CD4-positive, CD25-positive, alpha-beta regulatory T cell (primary cell): ENCODE measurements around the gene CCDC50. TPM values are rescaled to one million over a fixed set of nuclear protein-coding genes. Genes with fewer than 3 reads are reported as not detected.

Source experiments
- ATAC-seq, 2 donors: fragments of 150-1000 bp; cut with Tn5 transposase; one replicate each; pipeline ENCODE4 v1.10.0; 2021; ENCODE audit warnings: low read depth in 2 of 2, moderate number of reproducible peaks in 2 of 2, moderate library complexity in 1 of 2
- DNase-seq, 3 donors: peaks; one replicate each; pipeline versions ENCODE4 v3.0.0 to v3.0.0-alpha.2; 2012 to 2022; ENCODE audit warnings: mixed read lengths in 1 of 3
- H3K27ac ChIP-seq: one replicate; pipeline ENCODE4 v1.7.0; 2013; ENCODE audit warnings: mild to moderate bottlenecking, low read length; ENCODE audit not compliant: insufficient read depth, poor library complexity, severe bottlenecking
- H3K27me3 ChIP-seq: one replicate; pipeline ENCODE4 v1.7.0; 2013; ENCODE audit warnings: low read length; ENCODE audit not compliant: control insufficient read depth, insufficient read depth
- H3K36me3 ChIP-seq: one replicate; pipeline ENCODE4 v1.7.0; 2013; ENCODE audit warnings: mild to moderate bottlenecking, low read length, moderate library complexity; ENCODE audit not compliant: control insufficient read depth, insufficient read depth
- H3K4me1 ChIP-seq: 2 replicates; pipeline ENCODE4 v1.7.0; 2013; ENCODE audit warnings: mild to moderate bottlenecking, low read length; ENCODE audit not compliant: insufficient read depth, control insufficient read depth, poor library complexity, severe bottlenecking
- H3K4me3 ChIP-seq: one replicate; pipeline ENCODE4 v1.7.0; 2013; ENCODE audit warnings: low read depth, mild to moderate bottlenecking, low read length, moderate library complexity
- H3K9me3 ChIP-seq, 2 experiments: 1 replicate in 1 of 2; 2 replicates in 1 of 2; pipeline ENCODE4 v1.7.0; 2013; ENCODE audit warnings: low read length in 2 of 2, mild to moderate bottlenecking in 1 of 2, moderate library complexity in 1 of 2; ENCODE audit not compliant: control insufficient read depth in 2 of 2
- H3K27ac Mint-ChIP-seq, 3 donors: one replicate each; pipeline ENCODE4 v1.8.0; 2020 to 2022; ENCODE audit warnings: mild to moderate bottlenecking in 3 of 3, mixed read lengths in 3 of 3, moderate library complexity in 2 of 3
- H3K27me3 Mint-ChIP-seq: one replicate; pipeline ENCODE4 v1.8.0; 2022; ENCODE audit warnings: mild to moderate bottlenecking, mixed read lengths
- H3K36me3 Mint-ChIP-seq: one replicate; pipeline ENCODE4 v1.8.0; 2020; ENCODE audit warnings: mixed read lengths
- H3K4me1 Mint-ChIP-seq, 4 donors: one replicate each; pipeline ENCODE4 v1.8.0; 2020 to 2022; ENCODE audit warnings: mixed read lengths in 4 of 4, mild to moderate bottlenecking in 1 of 4
- H3K4me3 Mint-ChIP-seq, 4 donors: one replicate each; pipeline ENCODE4 v1.8.0; 2020 to 2022; ENCODE audit warnings: mild to moderate bottlenecking in 4 of 4, mixed read lengths in 4 of 4, moderate library complexity in 3 of 4
- H3K9me3 Mint-ChIP-seq, 7 donors: one replicate each; pipeline ENCODE4 v1.8.0; 2020 to 2022; ENCODE audit warnings: mixed read lengths in 7 of 7, mild to moderate bottlenecking in 3 of 7, moderate library complexity in 2 of 7
- polyA plus RNA-seq, 4 donors: library from polyadenylated mRNA; unstranded; fragments of 300-500 nt; fragmentation: Illumina TruSeq; gene quantifications; one replicate each; pipeline ENCODE4 v1.2.3, GENCODE V29; 2021
- total RNA-seq: library from RNA; stranded (reverse); gene quantifications from one replicate; pipeline ENCODE4 v1.2.3, GENCODE V29; 2022

Gene CCDC50
- total and polyA plus RNA-seq, 5 donors from 2014 or later: 7.8 to 11.4 (median 9.4) TPM

DNA sequence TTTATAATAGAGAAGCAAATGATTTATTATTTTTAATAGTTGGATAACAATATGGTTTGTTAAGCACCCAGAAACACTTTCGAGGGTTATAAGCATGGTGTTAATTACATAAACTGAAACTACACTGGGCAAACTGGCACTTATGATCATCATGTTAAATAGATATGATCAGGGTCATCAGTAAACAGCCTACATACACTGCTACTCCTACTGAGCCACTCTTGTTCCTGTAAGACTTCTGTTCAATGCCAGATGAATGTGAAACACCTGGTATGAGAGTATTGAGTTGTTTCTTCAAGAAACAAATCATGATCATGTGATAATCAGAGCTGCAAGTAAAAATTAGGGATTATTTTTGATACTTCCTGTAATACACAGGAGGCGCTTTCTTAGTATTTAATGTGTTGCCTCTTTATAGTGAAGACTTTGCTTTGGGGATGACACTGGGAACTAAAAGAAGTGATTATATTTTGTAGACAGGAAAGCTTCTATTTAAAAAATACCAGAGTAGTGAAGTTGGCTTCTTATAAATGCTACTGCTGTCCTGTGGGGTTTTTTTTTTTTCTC is 33.4 kb downstream of the CCDC50 start:
- H3K9me3 ChIP-seq: no peaks in the 10 kb centered on the region
- Mint-ChIP-seq H3K9me3 (peaks cover 0 to 5% (median 0%) of the 10 kb centered on the region in 7 donors), H3K27me3 (no peaks in the 10 kb centered on the region), H3K4me1 (peaks cover 0 to 12% (median 4%) of the 10 kb centered on the region in 4 donors), H3K4me3 (no peak overlapping the region), H3K27ac (peak overlapping the region in 1 of 3 donors; percentile 39), H3K36me3 (peaks cover 14% of the 10 kb centered on the region)
- no peak overlapping the region for H3K4me3 ChIP-seq
- no peaks in the 10 kb centered on the region for H3K4me1 ChIP-seq
- no peak overlapping the region for H3K27ac ChIP-seq
- ATAC-seq (no peak), DNase-seq (no peak)
- peaks cover 7% of the 10 kb centered on the region for H3K36me3 ChIP-seq
- no peaks in the 10 kb centered on the region for H3K27me3 ChIP-seq

DNA sequence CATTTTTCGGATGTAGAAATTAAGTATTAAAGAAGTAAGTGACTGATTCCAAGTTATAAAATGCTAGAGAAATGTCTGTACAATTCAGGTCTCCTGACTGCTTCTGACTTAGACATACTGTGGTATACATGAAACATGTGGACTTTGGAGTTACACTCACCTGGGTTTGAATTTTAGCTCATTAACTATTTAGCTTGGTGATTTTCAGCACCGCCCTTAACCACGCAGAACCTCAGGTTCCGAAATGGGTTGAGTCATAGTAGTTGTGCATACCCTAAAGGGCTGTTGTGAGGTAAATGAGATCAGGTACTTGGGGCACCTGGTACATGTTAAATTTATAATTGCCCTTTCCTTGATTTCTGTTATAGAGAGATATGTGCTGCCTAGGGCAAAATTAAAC is 34.0 kb downstream of the CCDC50 start:
- Histone ChIP-seq H3K36me3 (peaks cover 7% of the 10 kb centered on the region), H3K9me3 (no peaks in the 10 kb centered on the region), H3K27ac (no peak overlapping the region), H3K4me1 (no peaks in the 10 kb centered on the region), H3K4me3 (no peak overlapping the region), H3K27me3 (no peaks in the 10 kb centered on the region)
- Mint-ChIP-seq H3K9me3 (peaks cover 0 to 5% (median 0%) of the 10 kb centered on the region in 7 donors), H3K27ac (no peak overlapping the region), H3K4me1 (peaks cover 0 to 10% (median 2%) of the 10 kb centered on the region in 4 donors), H3K36me3 (peaks cover 14% of the 10 kb centered on the region), H3K27me3 (no peaks in the 10 kb centered on the region), H3K4me3 (no peak overlapping the region)
- no peak for ATAC-seq
- no peak for DNase-seq

GRCh38 chr3:191366675-191367074 is 37.5 kb downstream of the CCDC50 start:
- peaks cover 0 to 3% (median 0%) of the 10 kb centered on the region in 4 donors for H3K4me1 Mint-ChIP-seq
- H3K36me3 Mint-ChIP-seq: peaks cover 10% of the 10 kb centered on the region
- H3K9me3 Mint-ChIP-seq: peaks cover 0 to 2% (median 0%) of the 10 kb centered on the region in 7 donors
- H3K4me3 ChIP-seq: no peak overlapping the region
- ATAC-seq: no peak
- no peak overlapping the region for H3K27ac ChIP-seq
- H3K4me1 ChIP-seq: no peaks in the 10 kb centered on the region
- H3K9me3 ChIP-seq: no peaks in the 10 kb centered on the region
- no peak overlapping the region for H3K27ac Mint-ChIP-seq
- DNase-seq: no peak
- H3K4me3 Mint-ChIP-seq: no peak overlapping the region
- H3K27me3 ChIP-seq: no peaks in the 10 kb centered on the region
- peaks cover 3% of the 10 kb centered on the region for H3K36me3 ChIP-seq
- no peaks in the 10 kb centered on the region for H3K27me3 Mint-ChIP-seq

DNA sequence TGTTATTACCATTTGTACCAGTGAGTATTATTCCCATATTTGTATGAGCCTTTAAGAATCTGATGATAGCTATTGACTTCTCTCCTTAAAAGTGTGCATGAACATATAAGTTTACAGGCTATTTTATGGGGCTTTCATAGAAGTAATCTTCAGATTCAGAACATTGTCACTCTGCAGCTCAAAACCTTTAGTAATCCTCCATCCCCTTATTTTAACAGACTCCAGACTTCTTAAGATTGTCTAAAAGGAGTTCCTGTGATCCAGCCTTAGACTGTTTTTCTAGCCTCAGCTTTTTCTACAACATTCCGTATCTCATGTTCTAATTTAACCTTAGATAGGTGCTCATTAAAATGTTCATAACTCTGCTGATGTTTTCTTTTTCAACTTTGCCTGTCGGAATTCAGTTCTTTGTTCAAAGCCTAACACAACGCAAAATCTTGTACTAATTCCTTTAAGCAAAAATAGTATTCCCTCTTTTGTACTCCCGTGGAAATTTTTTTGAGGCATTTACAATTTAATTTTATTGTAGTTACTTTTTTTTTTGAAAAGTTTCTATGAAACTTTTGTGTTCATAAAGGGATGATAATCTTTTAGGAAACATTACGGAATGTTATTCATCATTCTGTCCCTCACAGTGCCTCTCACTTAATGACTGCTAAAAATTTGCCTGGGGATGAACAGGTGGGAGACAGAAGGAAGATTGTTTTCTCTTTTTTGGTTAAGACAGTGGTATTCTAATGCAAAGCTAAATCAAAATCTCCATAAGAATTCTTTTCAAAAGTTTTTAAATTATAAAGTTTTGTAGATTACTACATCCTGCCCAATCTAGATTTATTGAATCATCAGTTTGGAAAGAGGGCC is 39.8 kb downstream of the CCDC50 start:
- Histone ChIP-seq H3K27me3 (no peaks in the 10 kb centered on the region), H3K36me3 (no peaks in the 10 kb centered on the region), H3K27ac (no peak overlapping the region), H3K9me3 (no peaks in the 10 kb centered on the region), H3K4me1 (no peaks in the 10 kb centered on the region), H3K4me3 (no peak overlapping the region)
- H3K4me1 Mint-ChIP-seq: peaks cover 0 to 9% (median 1%) of the 10 kb centered on the region in 4 donors
- H3K27me3 Mint-ChIP-seq: no peaks in the 10 kb centered on the region
- no peak for DNase-seq
- no peak overlapping the region for H3K27ac Mint-ChIP-seq
- no peak for ATAC-seq
- peaks cover 0 to 2% (median 0%) of the 10 kb centered on the region in 7 donors for H3K9me3 Mint-ChIP-seq
- H3K36me3 Mint-ChIP-seq: peaks cover 8% of the 10 kb centered on the region
- H3K4me3 Mint-ChIP-seq: no peak overlapping the region

DNA sequence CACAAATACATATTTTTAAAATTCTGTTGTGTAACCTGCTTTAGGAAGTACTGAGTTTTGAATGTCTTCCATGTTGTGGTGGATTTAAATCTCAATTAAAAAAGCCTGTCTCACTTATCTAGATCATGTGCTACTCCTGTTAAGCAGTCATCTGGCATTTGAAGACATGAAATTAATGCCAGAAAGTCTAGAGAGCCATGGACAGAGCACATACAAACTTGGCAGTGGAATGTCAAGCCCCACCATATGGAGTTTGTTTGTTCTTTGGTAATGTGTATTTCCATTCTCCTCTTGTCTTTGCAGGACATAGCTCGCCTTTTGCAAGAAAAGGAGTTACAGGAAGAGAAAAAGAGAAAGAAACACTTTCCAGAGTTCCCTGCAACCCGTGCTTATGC is 40.4 kb downstream of the CCDC50 start:
- Mint-ChIP-seq H3K4me1 (peaks cover 0 to 9% (median 1%) of the 10 kb centered on the region in 4 donors), H3K27me3 (no peaks in the 10 kb centered on the region), H3K27ac (no peak overlapping the region), H3K9me3 (peaks cover 0 to 2% (median 0%) of the 10 kb centered on the region in 7 donors), H3K36me3 (peaks cover 8% of the 10 kb centered on the region), H3K4me3 (no peak overlapping the region)
- Histone ChIP-seq H3K4me3 (no peak overlapping the region), H3K27me3 (no peaks in the 10 kb centered on the region), H3K27ac (no peak overlapping the region), H3K9me3 (no peaks in the 10 kb centered on the region), H3K36me3 (no peaks in the 10 kb centered on the region), H3K4me1 (no peaks in the 10 kb centered on the region)
- ATAC-seq (no peak), DNase-seq (no peak)

GRCh38 chr3:191372122-191372521 is 42.9 kb downstream of the CCDC50 start:
- Mint-ChIP-seq H3K4me1 (peaks cover 0 to 7% (median 1%) of the 10 kb centered on the region in 4 donors), H3K9me3 (no peaks in the 10 kb centered on the region), H3K27me3 (no peaks in the 10 kb centered on the region), H3K4me3 (no peak overlapping the region), H3K27ac (peak overlapping the region in 1 of 3 donors; percentile 25), H3K36me3 (peaks cover 4% of the 10 kb centered on the region)
- DNase-seq (no peak), ATAC-seq (no peak)
- Histone ChIP-seq H3K4me1 (no peaks in the 10 kb centered on the region), H3K36me3 (no peaks in the 10 kb centered on the region), H3K27me3 (no peaks in the 10 kb centered on the region), H3K9me3 (no peaks in the 10 kb centered on the region), H3K27ac (no peak overlapping the region), H3K4me3 (no peak overlapping the region)

DNA sequence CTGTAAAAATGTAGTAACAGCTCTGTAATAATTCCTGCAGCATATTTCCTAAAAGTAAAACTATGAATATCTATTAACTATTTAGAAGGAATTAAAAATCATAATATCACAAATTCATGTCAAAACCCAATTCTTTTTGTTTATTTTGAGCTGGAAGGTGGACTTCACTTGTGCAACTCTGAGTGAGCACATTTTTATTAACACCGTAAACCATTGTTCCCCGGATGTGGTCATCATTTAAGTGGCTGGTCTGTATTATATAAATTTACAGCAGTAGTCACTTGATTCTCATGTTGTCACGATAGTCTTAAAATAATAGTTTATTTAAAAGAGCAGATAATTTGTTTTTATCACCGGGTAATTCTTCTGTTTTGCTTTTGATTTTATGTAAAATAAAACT is 44.1 kb downstream of the CCDC50 start:
- Histone ChIP-seq H3K27ac (no peak overlapping the region), H3K36me3 (no peaks in the 10 kb centered on the region), H3K4me3 (no peak overlapping the region), H3K4me1 (no peaks in the 10 kb centered on the region), H3K9me3 (no peaks in the 10 kb centered on the region), H3K27me3 (no peaks in the 10 kb centered on the region)
- H3K36me3 Mint-ChIP-seq: peaks cover 4% of the 10 kb centered on the region
- no peak overlapping the region for H3K4me3 Mint-ChIP-seq
- H3K4me1 Mint-ChIP-seq: peaks cover 0 to 8% (median 2%) of the 10 kb centered on the region in 4 donors
- H3K9me3 Mint-ChIP-seq: no peaks in the 10 kb centered on the region
- ATAC-seq (no peak), DNase-seq (no peak)
- H3K27ac Mint-ChIP-seq: no peak overlapping the region
- no peaks in the 10 kb centered on the region for H3K27me3 Mint-ChIP-seq
